Measurements from ENCODE around the gene CARD9. TPM values are rescaled to one million over a fixed set of nuclear protein-coding genes. Genes with fewer than 3 reads are reported as not detected.
A peak's percentile ranks its signal among the peaks of the same experiment; 100 is the strongest.

Gene CARD9
- total RNA-seq, 2 donors from 2014 or later = 0.35 to 1.5 TPM

GRCh38 chr9:136399176-136400037 is 25.9 kb upstream of the CARD9 start:
- Mint-ChIP-seq H3K27ac (peak overlapping the region; percentile 95), H3K4me3 (peak overlapping the region; percentile 85), H3K9me3 (no peaks in the 10 kb centered on the region), H3K27me3 (ENCODE audit: insufficient read depth) (no peaks in the 10 kb centered on the region), H3K36me3 (ENCODE audit: low read depth) (peaks cover 40% of the 10 kb centered on the region), H3K4me1 (peaks cover 7% of the 10 kb centered on the region)
- Histone ChIP-seq H3K4me1 (ENCODE audit: control insufficient read depth, insufficient read depth, low read length) (peaks cover 6% of the 10 kb centered on the region), H3K36me3 (ENCODE audit: control insufficient read depth, insufficient read depth, low read length) (peaks cover 54% of the 10 kb centered on the region), H3K27ac (ENCODE audit: low read depth, low read length) (no peak overlapping the region), H3K4me3 (ENCODE audit: low read length) (peak overlapping the region; percentile 91), H3K27me3 (ENCODE audit: control insufficient read depth, insufficient read depth, low read length, poor library complexity, severe bottlenecking) (no peaks in the 10 kb centered on the region), H3K9ac (ENCODE audit: extremely low read depth, low read length, poor library complexity, severe bottlenecking) (peak overlapping the region; percentile 84), H3K9me3 (ENCODE audit: control insufficient read depth, low read length) (no peaks in the 10 kb centered on the region)
- peak; percentile 60 for DNase-seq
- WGBS, 2 experiments (ENCODE audit: insufficient coverage in 1 of 2, insufficient read length in 1 of 2) = 4 to 5% methylated on average over 37 to 67 of the region's 67 CpGs
- TF ChIP-seq, protein P1, sequence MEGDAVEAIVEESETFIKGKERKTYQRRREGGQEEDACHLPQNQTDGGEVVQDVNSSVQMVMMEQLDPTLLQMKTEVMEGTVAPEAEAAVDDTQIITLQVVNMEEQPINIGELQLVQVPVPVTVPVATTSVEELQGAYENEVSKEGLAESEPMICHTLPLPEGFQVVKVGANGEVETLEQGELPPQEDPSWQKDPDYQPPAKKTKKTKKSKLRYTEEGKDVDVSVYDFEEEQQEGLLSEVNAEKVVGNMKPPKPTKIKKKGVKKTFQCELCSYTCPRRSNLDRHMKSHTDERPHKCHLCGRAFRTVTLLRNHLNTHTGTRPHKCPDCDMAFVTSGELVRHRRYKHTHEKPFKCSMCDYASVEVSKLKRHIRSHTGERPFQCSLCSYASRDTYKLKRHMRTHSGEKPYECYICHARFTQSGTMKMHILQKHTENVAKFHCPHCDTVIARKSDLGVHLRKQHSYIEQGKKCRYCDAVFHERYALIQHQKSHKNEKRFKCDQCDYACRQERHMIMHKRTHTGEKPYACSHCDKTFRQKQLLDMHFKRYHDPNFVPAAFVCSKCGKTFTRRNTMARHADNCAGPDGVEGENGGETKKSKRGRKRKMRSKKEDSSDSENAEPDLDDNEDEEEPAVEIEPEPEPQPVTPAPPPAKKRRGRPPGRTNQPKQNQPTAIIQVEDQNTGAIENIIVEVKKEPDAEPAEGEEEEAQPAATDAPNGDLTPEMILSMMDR (conservative IDR thresholded peaks at IDR 0.05) = no peak

DNA sequence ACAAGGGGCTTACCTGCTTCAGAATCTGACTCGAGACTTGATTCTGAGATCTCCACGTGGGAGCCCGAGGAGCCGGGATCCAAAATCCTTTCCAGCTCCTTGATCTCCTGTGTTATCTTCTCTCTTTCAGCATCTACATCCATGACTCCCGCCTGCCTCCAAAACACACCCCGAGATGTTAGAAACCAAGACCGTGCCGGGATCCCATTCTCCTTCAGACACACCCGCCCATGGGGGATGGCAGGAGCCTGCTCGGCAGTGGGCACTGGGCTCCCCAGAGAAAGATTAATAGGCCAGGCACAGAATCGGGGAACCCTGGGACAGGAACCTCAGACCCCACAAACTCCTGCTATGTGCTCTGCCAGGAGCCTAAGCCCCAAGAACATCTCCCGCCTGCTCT is 24.8 kb upstream of the CARD9 start:
- H3K27me3 ChIP-seq (ENCODE audit: control insufficient read depth, insufficient read depth, low read length, poor library complexity, severe bottlenecking) = no peaks in the 10 kb centered on the region
- TF ChIP-seq, protein P1 (conservative IDR thresholded peaks at IDR 0.05) = no peak
- H3K27ac Mint-ChIP-seq = no peak overlapping the region
- H3K4me3 ChIP-seq (ENCODE audit: low read length) = peak overlapping the region; percentile 91
- H3K9me3 ChIP-seq (ENCODE audit: control insufficient read depth, low read length) = no peaks in the 10 kb centered on the region
- H3K36me3 Mint-ChIP-seq (ENCODE audit: low read depth) = peaks cover 41% of the 10 kb centered on the region
- peaks cover 58% of the 10 kb centered on the region for H3K36me3 ChIP-seq (ENCODE audit: control insufficient read depth, insufficient read depth, low read length)
- no peaks in the 10 kb centered on the region for H3K9me3 Mint-ChIP-seq
- WGBS, 2 experiments (ENCODE audit: insufficient coverage in 1 of 2, insufficient read length in 1 of 2) = 90 to 93% methylated on average over 6 to 12 of the region's 12 CpGs
- H3K4me3 Mint-ChIP-seq = peak overlapping the region; percentile 85
- H3K4me1 ChIP-seq (ENCODE audit: control insufficient read depth, insufficient read depth, low read length) = peaks cover 6% of the 10 kb centered on the region
- H3K4me1 Mint-ChIP-seq = peaks cover 7% of the 10 kb centered on the region
- H3K27ac ChIP-seq (ENCODE audit: low read depth, low read length) = no peak overlapping the region
- H3K9ac ChIP-seq (ENCODE audit: extremely low read depth, low read length, poor library complexity, severe bottlenecking) = peak overlapping the region; percentile 84
- no peaks in the 10 kb centered on the region for H3K27me3 Mint-ChIP-seq (ENCODE audit: insufficient read depth)
- no peak for DNase-seq

GRCh38 chr9:136397643-136398042 is 24.2 kb upstream of the CARD9 start:
- Mint-ChIP-seq H3K27ac (no peak overlapping the region), H3K36me3 (ENCODE audit: low read depth) (peaks cover 41% of the 10 kb centered on the region), H3K27me3 (ENCODE audit: insufficient read depth) (no peaks in the 10 kb centered on the region), H3K4me3 (no peak overlapping the region), H3K4me1 (peaks cover 7% of the 10 kb centered on the region), H3K9me3 (no peaks in the 10 kb centered on the region)
- Histone ChIP-seq H3K9ac (ENCODE audit: extremely low read depth, low read length, poor library complexity, severe bottlenecking) (no peak overlapping the region), H3K27ac (ENCODE audit: low read depth, low read length) (no peak overlapping the region), H3K9me3 (ENCODE audit: control insufficient read depth, low read length) (no peaks in the 10 kb centered on the region), H3K27me3 (ENCODE audit: control insufficient read depth, insufficient read depth, low read length, poor library complexity, severe bottlenecking) (no peaks in the 10 kb centered on the region), H3K4me3 (ENCODE audit: low read length) (no peak overlapping the region), H3K4me1 (ENCODE audit: control insufficient read depth, insufficient read depth, low read length) (peaks cover 6% of the 10 kb centered on the region), H3K36me3 (ENCODE audit: control insufficient read depth, insufficient read depth, low read length) (peaks cover 63% of the 10 kb centered on the region)
- TF ChIP-seq, protein P1 (conservative IDR thresholded peaks at IDR 0.05) = no peak
- DNase-seq = no peak
- WGBS, 2 experiments (ENCODE audit: insufficient coverage in 1 of 2, insufficient read length in 1 of 2) = 96% methylated on average over 5 of the region's 6 CpGs; no CpG with 5 or more reads in 1 of the 2 experiments
